Endothelial cell (in vitro differentiated cells): ENCODE measurements around the gene CPAMD8. TPM values are rescaled to one million over a fixed set of nuclear protein-coding genes. Genes with fewer than 3 reads are reported as not detected.
"Not testable (repeated sequence)": the region's sequence is repeated elsewhere in the genome, so short reads cannot be mapped to it uniquely, and the experiment has no call there.

ENCODE experiments used
- DNase-seq: peaks from one replicate; pipeline ENCODE4 v3.0.0; 2021; ENCODE audit warnings: low spot score
- H3K27ac Mint-ChIP-seq: one replicate; pipeline ENCODE4 v1.8.0; 2021; ENCODE audit warnings: mixed read lengths, inconsistent platforms; ENCODE audit not compliant: unreplicated experiment
- H3K27me3 Mint-ChIP-seq: one replicate; pipeline ENCODE4 v1.8.0; 2021; ENCODE audit warnings: mild to moderate bottlenecking, moderate library complexity, mixed read lengths, inconsistent platforms; ENCODE audit not compliant: unreplicated experiment
- H3K36me3 Mint-ChIP-seq: one replicate; pipeline ENCODE4 v1.8.0; 2021; ENCODE audit warnings: mild to moderate bottlenecking, low read depth, mixed read lengths, inconsistent platforms; ENCODE audit not compliant: unreplicated experiment
- H3K4me1 Mint-ChIP-seq: one replicate; pipeline ENCODE4 v1.8.0; 2021; ENCODE audit warnings: mild to moderate bottlenecking, mixed read lengths, inconsistent platforms; ENCODE audit not compliant: unreplicated experiment
- H3K4me3 Mint-ChIP-seq: one replicate; pipeline ENCODE4 v1.8.0; 2021; ENCODE audit warnings: mild to moderate bottlenecking, mixed read lengths, inconsistent platforms; ENCODE audit not compliant: unreplicated experiment
- H3K9me3 Mint-ChIP-seq: one replicate; pipeline ENCODE4 v1.8.0; 2021; ENCODE audit warnings: mixed read lengths, inconsistent platforms; ENCODE audit not compliant: unreplicated experiment
- total RNA-seq: library from RNA; stranded (reverse); fragmentation: NEBNext Ultra II Directional; extraction: Animal tissue kit (Norgen Biotek cat#: 25700); gene quantifications from one replicate; pipeline ENCODE4 v1.2.1, GENCODE V29; 2021; ENCODE audit not compliant: unreplicated experiment
- TF ChIP-seq, protein P1 (sequence below): fragments of 200-600 bp; sonication (generic); IDR thresholded peaks from one replicate; pipeline ENCODE4 v1.5.0; 2021; ENCODE audit warnings: antibody characterized with exemption; ENCODE audit not compliant: unreplicated experiment

Gene CPAMD8
- total RNA-seq, 1 donor from 2014 or later = 4.8 TPM

DNA sequence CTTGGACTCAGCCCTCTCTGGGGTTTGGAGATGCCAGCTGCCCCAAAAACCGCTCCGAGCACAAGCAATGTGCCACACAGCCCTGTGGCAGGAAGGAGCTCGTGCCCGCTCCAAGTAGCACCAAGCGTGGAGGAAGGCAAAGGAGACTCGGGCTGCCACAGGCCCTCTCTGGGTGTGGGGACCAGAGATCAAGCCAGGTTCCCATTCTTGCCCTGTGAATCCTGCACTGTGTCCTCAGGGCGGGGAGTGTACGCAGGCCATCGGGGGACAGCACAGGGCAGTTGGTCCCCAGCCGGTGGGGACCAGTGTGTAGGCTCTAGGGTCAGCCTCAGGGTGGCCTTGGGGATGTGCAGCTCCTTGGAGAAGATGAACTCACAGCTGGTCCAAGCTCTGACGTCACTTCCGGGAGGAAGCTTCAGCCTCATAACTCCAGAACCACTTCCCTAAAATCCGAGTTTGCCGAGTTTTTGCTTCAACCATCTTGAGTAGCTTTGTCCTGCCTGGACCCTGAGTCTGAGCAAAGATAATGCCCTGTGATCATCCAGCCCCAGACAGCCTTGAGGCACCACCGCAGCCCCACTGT lies 9.3 kb upstream of the CPAMD8 start:
- Mint-ChIP-seq H3K4me3 (no peak overlapping the region), H3K9me3 (no peaks in the 10 kb centered on the region), H3K27ac (no peak overlapping the region), H3K4me1 (no peaks in the 10 kb centered on the region), H3K36me3 (no peaks in the 10 kb centered on the region), H3K27me3 (no peaks in the 10 kb centered on the region)
- DNase-seq = no peak
- TF ChIP-seq, protein P1, sequence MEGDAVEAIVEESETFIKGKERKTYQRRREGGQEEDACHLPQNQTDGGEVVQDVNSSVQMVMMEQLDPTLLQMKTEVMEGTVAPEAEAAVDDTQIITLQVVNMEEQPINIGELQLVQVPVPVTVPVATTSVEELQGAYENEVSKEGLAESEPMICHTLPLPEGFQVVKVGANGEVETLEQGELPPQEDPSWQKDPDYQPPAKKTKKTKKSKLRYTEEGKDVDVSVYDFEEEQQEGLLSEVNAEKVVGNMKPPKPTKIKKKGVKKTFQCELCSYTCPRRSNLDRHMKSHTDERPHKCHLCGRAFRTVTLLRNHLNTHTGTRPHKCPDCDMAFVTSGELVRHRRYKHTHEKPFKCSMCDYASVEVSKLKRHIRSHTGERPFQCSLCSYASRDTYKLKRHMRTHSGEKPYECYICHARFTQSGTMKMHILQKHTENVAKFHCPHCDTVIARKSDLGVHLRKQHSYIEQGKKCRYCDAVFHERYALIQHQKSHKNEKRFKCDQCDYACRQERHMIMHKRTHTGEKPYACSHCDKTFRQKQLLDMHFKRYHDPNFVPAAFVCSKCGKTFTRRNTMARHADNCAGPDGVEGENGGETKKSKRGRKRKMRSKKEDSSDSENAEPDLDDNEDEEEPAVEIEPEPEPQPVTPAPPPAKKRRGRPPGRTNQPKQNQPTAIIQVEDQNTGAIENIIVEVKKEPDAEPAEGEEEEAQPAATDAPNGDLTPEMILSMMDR = no peak

DNA sequence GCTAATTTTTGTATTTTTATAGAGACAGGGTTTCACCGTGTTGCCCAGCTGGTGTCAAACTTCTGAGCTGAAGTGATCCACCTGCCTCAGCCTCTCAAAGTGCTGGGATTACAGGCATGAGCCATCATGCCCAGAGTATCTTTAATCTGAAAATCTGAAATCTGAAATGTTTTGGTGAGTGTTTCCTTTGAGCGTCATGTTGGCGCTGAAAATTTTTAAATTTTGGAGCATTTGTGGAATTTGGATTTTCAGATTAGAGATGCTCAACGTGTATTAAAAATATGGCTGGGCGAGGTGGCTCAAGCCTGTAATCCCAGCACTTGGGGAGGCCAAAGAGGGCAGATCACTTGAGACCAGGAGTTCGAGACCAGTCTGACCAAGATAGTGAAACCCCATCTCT lies 5.1 kb upstream of the CPAMD8 start:
- Mint-ChIP-seq H3K9me3 (no peaks in the 10 kb centered on the region), H3K4me1 (no peaks in the 10 kb centered on the region), H3K36me3 (no peaks in the 10 kb centered on the region), H3K27me3 (peaks cover 11% of the 10 kb centered on the region), H3K27ac (no peak overlapping the region), H3K4me3 (no peak overlapping the region)
- DNase-seq = no peak
- TF ChIP-seq, protein P1 = no peak

DNA sequence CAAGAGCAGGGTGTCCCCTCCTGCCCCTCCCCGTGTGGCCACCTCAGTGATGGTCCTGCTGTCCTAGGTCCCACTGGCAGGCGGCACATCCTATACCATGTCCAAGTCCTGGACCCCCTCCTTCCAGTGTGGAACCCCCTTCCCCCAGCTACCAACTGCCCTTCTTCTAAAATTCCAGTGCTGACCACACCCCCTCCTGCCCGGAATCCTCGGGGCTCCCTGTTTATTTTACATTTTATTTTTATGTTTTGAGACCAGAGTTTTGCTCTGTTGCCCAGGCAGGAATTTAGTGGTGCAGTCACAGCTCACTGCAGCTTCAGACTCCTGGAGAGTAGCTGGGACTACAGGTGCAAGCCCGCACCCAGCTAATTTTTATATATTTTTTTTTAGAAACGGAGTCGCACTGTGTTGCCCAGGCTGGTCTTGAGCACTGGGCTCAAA lies 945 bp upstream of the CPAMD8 start:
- Mint-ChIP-seq H3K36me3 (peaks cover 15% of the 10 kb centered on the region), H3K4me1 (peaks cover 5% of the 10 kb centered on the region), H3K4me3 (no peak overlapping the region), H3K27ac (no peak overlapping the region), H3K27me3 (peaks cover 18% of the 10 kb centered on the region), H3K9me3 (peaks cover 8% of the 10 kb centered on the region)
- no peak for DNase-seq
- TF ChIP-seq, protein P1 = no peak

DNA sequence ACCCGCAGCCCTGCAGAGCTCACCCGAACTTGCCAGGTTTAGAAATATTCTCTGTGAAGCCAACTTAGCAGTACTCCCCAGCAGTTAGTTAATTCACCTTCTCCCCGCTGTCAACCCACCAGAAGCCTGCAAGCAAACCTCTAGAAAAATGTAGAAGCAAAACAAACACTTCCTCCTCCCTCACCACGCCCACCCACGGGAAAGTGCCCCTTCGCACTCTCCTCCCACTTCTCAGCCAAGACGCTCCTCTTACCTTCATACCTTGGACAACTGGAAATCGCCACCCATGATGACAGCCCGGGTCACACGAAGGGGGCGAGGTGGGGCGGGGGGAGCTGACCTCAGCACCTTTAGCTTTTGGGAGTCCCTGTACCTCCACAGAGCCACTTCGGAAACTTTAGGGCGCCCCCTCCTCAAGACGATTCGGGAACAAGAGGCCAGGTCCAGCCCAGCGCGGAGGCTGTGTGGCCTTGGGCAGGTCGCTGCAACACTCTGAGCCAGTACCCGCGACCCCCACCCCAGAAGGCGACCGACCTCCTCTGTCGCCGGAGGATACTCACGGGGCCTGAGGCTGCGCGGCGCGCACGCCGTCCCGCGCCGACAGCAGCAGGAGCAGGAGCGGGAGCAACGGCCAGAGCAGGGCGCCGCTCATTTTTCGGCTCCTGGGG lies 485 bp downstream of the CPAMD8 start:
- Mint-ChIP-seq H3K4me1 (peaks cover 5% of the 10 kb centered on the region), H3K9me3 (peaks cover 9% of the 10 kb centered on the region), H3K27ac (no peak overlapping the region), H3K4me3 (peak overlapping the region; percentile 86), H3K27me3 (peaks cover 18% of the 10 kb centered on the region), H3K36me3 (peaks cover 15% of the 10 kb centered on the region)
- TF ChIP-seq, protein P1 = no peak
- DNase-seq = no peak

DNA sequence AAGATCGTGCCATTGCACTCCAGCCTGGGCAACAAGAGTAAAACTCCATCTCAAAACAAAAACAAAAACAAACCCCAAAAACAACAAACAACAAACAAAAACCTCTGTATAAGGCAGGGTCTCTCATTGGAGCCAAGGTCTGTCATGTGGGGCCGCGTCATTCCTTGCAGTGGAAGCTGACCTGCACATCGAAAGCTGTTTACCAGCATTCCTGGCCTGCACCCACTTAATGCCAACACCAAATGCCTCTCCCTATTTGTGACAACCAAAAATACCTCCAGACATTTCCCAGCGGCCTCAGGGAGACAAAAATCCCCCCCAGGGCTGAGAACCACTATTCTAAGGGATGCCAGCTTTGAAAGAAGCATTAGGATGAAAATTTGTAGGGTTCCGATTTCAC lies 1.2 kb downstream of the CPAMD8 start:
- Mint-ChIP-seq H3K4me3 (no peak overlapping the region), H3K27ac (no peak overlapping the region), H3K9me3 (peaks cover 9% of the 10 kb centered on the region), H3K27me3 (peaks cover 18% of the 10 kb centered on the region), H3K36me3 (peaks cover 15% of the 10 kb centered on the region), H3K4me1 (peaks cover 5% of the 10 kb centered on the region)
- DNase-seq = no peak
- TF ChIP-seq, protein P1 = no peak

DNA sequence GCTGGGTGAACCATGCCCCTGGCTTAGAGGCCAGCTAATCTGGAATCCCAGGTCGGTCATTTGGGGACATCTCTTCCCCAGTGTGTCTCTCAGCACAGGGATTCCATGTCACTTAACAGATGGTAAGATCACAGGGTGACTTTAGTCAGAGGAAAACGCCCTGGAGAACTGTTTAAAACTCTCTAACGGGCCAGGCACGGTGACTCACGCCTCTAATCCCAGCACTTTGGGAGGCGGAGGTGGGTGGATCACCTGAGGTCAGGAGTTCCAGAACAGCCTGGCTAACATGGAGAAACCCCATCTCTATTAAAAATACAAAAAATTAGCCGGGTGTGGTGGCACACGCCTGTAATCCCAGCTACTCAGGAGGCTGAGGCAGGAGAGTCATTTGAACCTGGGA lies 1.7 kb downstream of the CPAMD8 start:
- not testable (repeated sequence) for H3K9me3 Mint-ChIP-seq, DNase-seq, H3K27ac Mint-ChIP-seq, H3K4me3 Mint-ChIP-seq, H3K4me1 Mint-ChIP-seq
- Mint-ChIP-seq H3K36me3 (peaks cover 15% of the 10 kb centered on the region), H3K27me3 (peaks cover 18% of the 10 kb centered on the region)
